IPS-18a (cell line): Measurements from ENCODE around the gene RNPEPL1.

Experiments used
- H3K27ac ChIP-seq: one replicate; pipeline ENCODE4 v1.5.1; 2013; ENCODE audit warnings: low read length
- H3K27me3 ChIP-seq: one replicate; pipeline ENCODE4 v1.6.1; 2013; ENCODE audit warnings: mild to moderate bottlenecking, low read length; ENCODE audit not compliant: control insufficient read depth, insufficient read depth
- H3K36me3 ChIP-seq: one replicate; pipeline ENCODE4 v1.6.1; 2013; ENCODE audit warnings: low read depth, low read length; ENCODE audit not compliant: control insufficient read depth
- H3K4me1 ChIP-seq: one replicate; pipeline ENCODE4 v1.6.1; 2013; ENCODE audit warnings: low read depth, low read length; ENCODE audit not compliant: control insufficient read depth
- H3K4me3 ChIP-seq: one replicate; pipeline ENCODE4 v1.5.1; 2013; ENCODE audit warnings: low read length
- H3K9ac ChIP-seq: one replicate; pipeline ENCODE4 v1.6.1; 2013; ENCODE audit warnings: mild to moderate bottlenecking, low read length, moderate library complexity
- H3K9me3 ChIP-seq: one replicate; pipeline ENCODE4 v1.6.1; 2013; ENCODE audit warnings: low read depth, low read length; ENCODE audit not compliant: control insufficient read depth

RNPEPL1 gene

GRCh38 chr2:240569523-240569997 lies 1.3 kb downstream of the RNPEPL1 start:
- Histone ChIP-seq H3K4me1 (no peaks in the 10 kb centered on the region), H3K9me3 (no peaks in the 10 kb centered on the region), H3K4me3 (peak overlapping the region; percentile 46), H3K36me3 (no peaks in the 10 kb centered on the region), H3K27ac (no peak overlapping the region), H3K27me3 (peaks cover 38% of the 10 kb centered on the region), H3K9ac (no peak overlapping the region)

GRCh38 chr2:240569998-240570530 lies 1.8 kb downstream of the RNPEPL1 start:
- Histone ChIP-seq H3K9me3 (no peaks in the 10 kb centered on the region), H3K4me1 (no peaks in the 10 kb centered on the region), H3K4me3 (no peak overlapping the region), H3K36me3 (no peaks in the 10 kb centered on the region), H3K27me3 (peaks cover 38% of the 10 kb centered on the region), H3K27ac (no peak overlapping the region), H3K9ac (no peak overlapping the region)

GRCh38 chr2:240570531-240571313 lies 2.4 kb downstream of the RNPEPL1 start:
- H3K4me1 ChIP-seq = no peaks in the 10 kb centered on the region
- H3K27me3 ChIP-seq = peaks cover 38% of the 10 kb centered on the region
- no peak overlapping the region for H3K9ac ChIP-seq
- H3K27ac ChIP-seq = no peak overlapping the region
- H3K36me3 ChIP-seq = no peaks in the 10 kb centered on the region
- H3K4me3 ChIP-seq = no peak overlapping the region
- no peaks in the 10 kb centered on the region for H3K9me3 ChIP-seq

- H3K27ac ChIP-seq = no peak overlapping the region
- H3K36me3 ChIP-seq = no peaks in the 10 kb centered on the region
- H3K9me3 ChIP-seq = no peaks in the 10 kb centered on the region
- H3K4me1 ChIP-seq = no peaks in the 10 kb centered on the region
- H3K4me3 ChIP-seq = no peak overlapping the region
- no peak overlapping the region for H3K9ac ChIP-seq
- H3K27me3 ChIP-seq = peaks cover 38% of the 10 kb centered on the region
Observed at GRCh38 chr2:240571314-240571973, 3.2 kb downstream of the RNPEPL1 start.

GRCh38 chr2:240572141-240573031 lies 4.1 kb downstream of the RNPEPL1 start:
- Histone ChIP-seq H3K4me3 (no peak overlapping the region), H3K4me1 (no peaks in the 10 kb centered on the region), H3K27ac (no peak overlapping the region), H3K9ac (no peak overlapping the region), H3K9me3 (no peaks in the 10 kb centered on the region), H3K27me3 (peaks cover 29% of the 10 kb centered on the region), H3K36me3 (no peaks in the 10 kb centered on the region)

- no peak overlapping the region for H3K4me3 ChIP-seq
- H3K36me3 ChIP-seq = no peaks in the 10 kb centered on the region
- H3K27ac ChIP-seq = no peak overlapping the region
- no peak overlapping the region for H3K9ac ChIP-seq
- peaks cover 22% of the 10 kb centered on the region for H3K27me3 ChIP-seq
- no peaks in the 10 kb centered on the region for H3K4me1 ChIP-seq
- no peaks in the 10 kb centered on the region for H3K9me3 ChIP-seq
Observed at GRCh38 chr2:240573071-240573515, 4.8 kb downstream of the RNPEPL1 start.

GRCh38 chr2:240573516-240574385 lies 5.5 kb downstream of the RNPEPL1 start:
- Histone ChIP-seq H3K4me3 (no peak overlapping the region), H3K9me3 (no peaks in the 10 kb centered on the region), H3K4me1 (no peaks in the 10 kb centered on the region), H3K27me3 (peaks cover 21% of the 10 kb centered on the region), H3K36me3 (no peaks in the 10 kb centered on the region), H3K27ac (no peak overlapping the region), H3K9ac (no peak overlapping the region)

- Histone ChIP-seq H3K9me3 (no peaks in the 10 kb centered on the region), H3K27ac (no peak overlapping the region), H3K4me1 (no peaks in the 10 kb centered on the region), H3K27me3 (peaks cover 13% of the 10 kb centered on the region), H3K9ac (no peak overlapping the region), H3K36me3 (no peaks in the 10 kb centered on the region), H3K4me3 (no peak overlapping the region)
Observed at GRCh38 chr2:240574386-240575100, 6.3 kb downstream of the RNPEPL1 start.

GRCh38 chr2:240575101-240575965 lies 7.0 kb downstream of the RNPEPL1 start:
- no peaks in the 10 kb centered on the region for H3K36me3 ChIP-seq
- H3K27me3 ChIP-seq = peaks cover 5% of the 10 kb centered on the region
- H3K9ac ChIP-seq = no peak overlapping the region
- no peaks in the 10 kb centered on the region for H3K9me3 ChIP-seq
- H3K4me3 ChIP-seq = no peak overlapping the region
- H3K4me1 ChIP-seq = no peaks in the 10 kb centered on the region
- H3K27ac ChIP-seq = no peak overlapping the region
